ENCODE measurements around the gene C9orf78.
"Not testable (repeated sequence)": the region's sequence is repeated elsewhere in the genome, so short reads cannot be mapped to it uniquely, and the experiment has no call there.

Gene C9orf78

DNA sequence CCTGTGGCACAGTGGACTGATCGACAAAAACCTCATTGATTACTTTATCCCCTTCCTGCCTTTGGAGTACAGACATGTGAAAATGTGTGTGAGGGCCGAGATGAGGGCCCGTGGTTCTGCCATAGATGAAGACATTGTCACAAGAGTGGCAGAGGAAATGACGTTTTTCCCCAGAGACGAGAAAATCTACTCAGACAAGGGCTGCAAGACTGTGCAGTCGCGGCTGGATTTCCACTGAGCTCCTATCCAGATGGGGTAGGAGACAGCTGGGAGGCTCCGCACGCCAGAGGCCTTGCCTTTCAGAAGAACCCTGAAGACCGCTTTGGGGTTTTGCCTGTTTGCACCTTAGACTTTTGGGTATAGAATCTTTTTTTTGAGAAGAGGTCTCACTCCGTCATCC lies 25.7 kb downstream of the C9orf78 start:
- DNase-seq = no peak

- no peak for DNase-seq
Observed at GRCh38 chr9:129806061-129806460, 29.0 kb downstream of the C9orf78 start.

- no peak for DNase-seq
Observed at GRCh38 chr9:129803676-129804060, 31.4 kb downstream of the C9orf78 start.

DNA sequence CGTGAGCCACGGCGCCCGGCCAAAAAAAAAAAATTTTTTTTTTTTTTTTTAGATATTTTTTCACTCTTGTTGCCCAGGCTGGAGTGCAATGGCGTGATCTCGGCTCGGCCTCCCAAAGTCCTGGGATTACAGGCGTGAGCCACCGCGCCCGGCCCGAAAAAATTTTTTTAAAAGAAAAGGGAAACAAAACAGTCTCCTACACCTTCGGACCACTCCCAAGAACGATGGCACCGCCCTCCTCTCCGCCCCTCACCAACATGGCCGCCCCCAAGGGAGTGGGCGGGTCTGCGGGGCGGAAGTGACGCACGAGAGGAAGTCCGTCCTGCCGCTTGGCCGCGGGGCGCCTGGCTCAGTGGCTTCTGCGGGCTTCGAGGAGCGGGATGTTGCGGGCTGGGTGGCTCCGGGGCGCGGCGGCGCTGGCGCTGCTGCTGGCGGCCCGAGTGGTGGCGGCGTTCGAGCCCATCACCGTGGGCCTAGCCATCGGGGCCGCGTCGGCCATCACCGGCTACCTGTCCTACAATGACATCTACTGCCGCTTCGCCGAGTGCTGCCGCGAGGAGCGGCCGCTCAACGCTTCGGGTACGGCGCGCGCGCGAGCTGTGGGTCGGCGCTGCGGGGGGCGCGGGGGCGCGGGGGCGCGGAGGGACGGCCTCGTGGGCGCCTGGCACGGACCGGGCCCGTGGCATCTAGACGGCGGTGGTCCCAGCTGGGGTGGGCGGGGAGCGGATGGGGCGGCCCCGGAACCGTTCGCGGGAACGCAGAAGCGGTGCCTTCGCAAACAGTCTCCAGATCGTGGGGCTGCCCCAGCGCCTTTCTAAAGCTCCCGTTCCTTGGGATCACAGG lies 32.0 kb downstream of the C9orf78 start, which contains the start of gene TOR1B:
TSS of gene TOR1B (plus strand) at position 352 of the 843 bp plus-strand sequence. CDS start at position 381, 29 bp downstream.
- peak; percentile 91 for DNase-seq

GRCh38 chr9:129801504-129801903 lies 33.6 kb downstream of the C9orf78 start:
- no peak for DNase-seq

GRCh38 chr9:129798973-129799372 lies 36.1 kb downstream of the C9orf78 start:
- no peak for DNase-seq

- not testable (repeated sequence) for DNase-seq
Observed at GRCh38 chr9:129796029-129796428, 39.0 kb downstream of the C9orf78 start.

- DNase-seq = no peak
Observed at GRCh38 chr9:129794549-129794948, 40.5 kb downstream of the C9orf78 start.

DNA sequence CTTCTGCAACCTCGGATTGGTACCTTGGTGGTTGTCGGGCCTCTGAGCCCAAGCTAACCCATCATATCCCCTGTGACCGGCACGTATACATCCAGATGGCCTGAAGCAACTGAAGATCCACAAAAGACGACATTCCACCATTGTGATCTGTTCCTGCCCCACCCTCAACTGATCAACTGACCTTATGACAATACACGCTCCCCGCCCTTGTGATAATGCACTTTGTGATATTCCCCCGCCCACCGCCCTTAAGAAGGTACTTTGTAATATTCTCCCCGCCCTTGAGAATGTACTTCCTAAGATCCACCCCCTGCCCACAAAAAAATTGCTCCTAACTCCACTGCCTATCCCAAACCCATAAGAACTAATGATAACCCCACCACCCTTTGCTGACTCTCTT lies 48.6 kb downstream of the C9orf78 start:
- DNase-seq = no peak

GRCh38 chr9:129785866-129786265 lies 49.2 kb downstream of the C9orf78 start:
- no peak for DNase-seq

GRCh38 chr9:129784970-129785369 lies 50.1 kb downstream of the C9orf78 start:
- DNase-seq = not testable (repeated sequence)

DNA sequence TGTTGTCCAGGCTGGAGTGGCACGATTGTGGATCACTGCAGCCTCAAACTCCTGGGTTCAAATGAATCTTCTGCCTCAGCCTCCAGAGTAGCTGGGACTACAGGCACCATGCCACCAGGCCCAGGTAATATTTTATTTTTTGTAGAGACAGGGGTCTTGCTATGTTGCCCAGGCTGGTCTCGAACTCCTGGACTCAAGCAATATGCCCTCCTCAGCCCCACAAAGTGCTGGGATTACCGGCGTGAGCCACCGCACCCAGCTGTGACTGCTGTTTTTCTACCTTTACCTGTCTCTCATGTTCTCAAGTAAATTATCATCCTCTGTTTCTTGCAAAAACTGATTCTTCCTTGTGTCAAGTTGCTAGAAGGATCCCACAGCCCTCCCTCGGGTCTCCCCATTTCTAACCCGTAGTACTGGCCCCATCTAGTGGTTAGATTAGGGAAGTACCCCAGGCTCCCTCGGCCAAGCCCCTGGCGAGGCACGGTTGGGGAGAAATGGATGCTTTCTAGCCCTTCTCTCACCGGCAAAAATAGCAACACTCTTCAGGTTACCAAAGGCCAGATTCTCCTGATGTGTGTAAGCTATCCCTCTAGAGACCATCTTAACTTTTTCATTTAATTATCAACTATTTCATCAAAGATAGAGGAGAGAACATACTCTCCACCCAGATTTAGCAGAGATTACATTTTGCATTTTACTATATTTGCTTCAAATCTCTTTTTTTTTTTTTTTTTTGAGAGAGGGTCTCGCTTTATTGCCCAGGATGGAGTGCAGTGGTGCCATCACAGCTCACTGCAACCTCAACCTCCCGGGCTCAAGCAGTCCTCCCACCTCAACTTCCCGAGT lies 51.3 kb downstream of the C9orf78 start:
- peak; percentile 62 for DNase-seq

DNA sequence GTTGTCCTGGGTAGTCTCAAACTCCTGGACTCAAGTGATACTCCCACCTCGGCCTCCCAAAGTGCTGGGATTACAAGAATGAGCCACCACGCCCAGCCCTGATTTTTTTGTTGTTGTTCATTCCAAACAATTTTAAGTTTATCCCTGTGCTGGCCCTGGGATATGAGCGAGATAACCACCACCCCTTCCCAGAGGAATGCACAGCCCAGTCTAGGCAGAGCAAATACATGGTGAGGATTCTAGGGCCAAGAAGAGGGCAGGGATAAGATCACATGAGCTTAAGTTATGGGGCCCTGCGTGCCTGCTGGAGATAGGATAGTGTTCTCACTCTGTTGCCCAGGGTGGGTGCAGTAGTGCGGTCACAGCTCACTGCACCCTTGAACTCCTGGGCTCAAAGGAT lies 53.1 kb downstream of the C9orf78 start:
- no peak for DNase-seq

DNA sequence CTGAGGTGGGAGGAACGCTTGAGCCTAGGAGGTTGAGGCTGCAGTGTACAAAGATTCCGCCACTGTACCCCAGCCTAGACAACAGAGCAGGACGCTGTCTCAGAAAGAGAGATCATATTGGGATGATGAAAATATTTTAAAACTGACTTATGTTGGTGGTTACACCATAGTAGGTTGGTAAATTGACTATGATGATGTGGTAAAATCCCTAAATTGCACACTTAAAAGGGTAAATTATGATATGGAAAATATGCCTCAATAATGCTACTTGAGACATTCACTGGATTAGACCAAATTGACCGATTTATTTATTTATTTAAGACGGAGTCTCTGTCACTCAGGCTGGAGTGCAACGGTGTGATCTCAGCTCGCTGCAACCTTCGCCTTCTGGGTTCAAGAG lies 53.9 kb downstream of the C9orf78 start:
- no peak for DNase-seq

- DNase-seq = no peak
Observed at GRCh38 chr9:129779560-129780190, 55.4 kb downstream of the C9orf78 start.

DNA sequence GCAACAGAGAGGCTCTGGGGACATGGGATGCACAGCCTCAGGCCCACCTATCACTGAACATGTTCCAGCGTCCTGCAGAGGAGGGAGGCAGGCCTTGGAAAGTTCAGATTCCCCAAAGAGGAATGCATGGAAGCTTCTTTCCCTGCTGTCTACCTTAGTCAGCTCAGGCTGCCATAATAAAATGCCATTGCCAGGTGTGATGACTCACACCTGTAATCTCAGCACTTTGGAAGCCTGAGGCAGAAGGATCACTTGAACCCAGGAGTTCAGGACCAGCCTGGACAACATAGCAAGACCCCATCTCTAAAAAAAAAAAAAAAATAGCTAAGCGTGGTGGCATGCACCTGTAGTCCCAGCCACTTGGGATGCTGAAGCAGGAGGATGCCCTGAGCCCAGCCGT lies 56.6 kb downstream of the C9orf78 start:
- DNase-seq = no peak

- no peak for DNase-seq
Observed at GRCh38 chr9:129777769-129778130, 57.3 kb downstream of the C9orf78 start.

Measured in stimulated activated CD4-positive, alpha-beta T cell treated with anti-CD3 and anti-CD28 coated beads, Interleukin-12 subunit alpha, Interleukin-12 subunit beta, amount 100 ng/mL, for 4 hours (primary cell).